Spinal cord (tissue), 10 donors: ENCODE data around the gene DTD2. TPM values are rescaled to one million over a fixed set of nuclear protein-coding genes. Genes with fewer than 3 reads are reported as not detected.

Experiments used
- DNase-seq, 6 donors: peaks; one replicate each; pipeline versions ENCODE4 v3.0.0 to v3.0.0-alpha.2; 2013 to 2015; ENCODE audit warnings: low spot score in 6 of 6, low read depth in 4 of 6
- H3K27ac ChIP-seq: one replicate; pipeline ENCODE4 v1.5.1; 2013; ENCODE audit warnings: low read depth, low read length, control low read depth
- H3K27me3 ChIP-seq: one replicate; pipeline ENCODE4 v1.6.1; 2013; ENCODE audit warnings: low read length; ENCODE audit not compliant: control insufficient read depth, insufficient read depth
- H3K36me3 ChIP-seq: one replicate; pipeline ENCODE4 v1.6.1; 2013; ENCODE audit warnings: low read length; ENCODE audit not compliant: control insufficient read depth, insufficient read depth
- H3K4me1 ChIP-seq: one replicate; pipeline ENCODE4 v1.6.1; 2013; ENCODE audit warnings: low read length; ENCODE audit not compliant: control insufficient read depth, insufficient read depth
- H3K4me3 ChIP-seq: one replicate; pipeline ENCODE4 v1.5.1; 2013; ENCODE audit warnings: low read depth, low read length, control low read depth
- H3K9me3 ChIP-seq: one replicate; pipeline ENCODE4 v1.6.1; 2013; ENCODE audit warnings: low read length; ENCODE audit not compliant: control insufficient read depth, insufficient read depth
- WGBS: methylation state at CpG from one replicate; pipeline ENCODE4 v1.1.5; 2013; ENCODE audit warnings: missing lambda C conversion rate; ENCODE audit not compliant: insufficient coverage; 5-methylcytosine and 5-hydroxymethylcytosine counted together
- polyA plus RNA-seq, 2 donors: library from polyadenylated mRNA; unstranded; fragments of 120-200 nt; gene quantifications; one replicate each; pipeline ENCODE4 v1.2.1, GENCODE V29; 2013; ENCODE audit not compliant: insufficient read length in 2 of 2
- total RNA-seq, 2 donors: library from RNA; depleted of rRNA in 1 of 2; stranded (reverse); fragments of 120-200 nt in 1 of 2; fragments of >200 nt in 1 of 2; gene quantifications; one replicate each; pipeline versions ENCODE4 v1.2.3 to v1.2.4, GENCODE V29; 2013 to 2014
- donor health status: healthy.

Gene DTD2
- total and polyA plus RNA-seq, 4 donors: 26.0 to 62.5 (median 33.3) TPM

DNA sequence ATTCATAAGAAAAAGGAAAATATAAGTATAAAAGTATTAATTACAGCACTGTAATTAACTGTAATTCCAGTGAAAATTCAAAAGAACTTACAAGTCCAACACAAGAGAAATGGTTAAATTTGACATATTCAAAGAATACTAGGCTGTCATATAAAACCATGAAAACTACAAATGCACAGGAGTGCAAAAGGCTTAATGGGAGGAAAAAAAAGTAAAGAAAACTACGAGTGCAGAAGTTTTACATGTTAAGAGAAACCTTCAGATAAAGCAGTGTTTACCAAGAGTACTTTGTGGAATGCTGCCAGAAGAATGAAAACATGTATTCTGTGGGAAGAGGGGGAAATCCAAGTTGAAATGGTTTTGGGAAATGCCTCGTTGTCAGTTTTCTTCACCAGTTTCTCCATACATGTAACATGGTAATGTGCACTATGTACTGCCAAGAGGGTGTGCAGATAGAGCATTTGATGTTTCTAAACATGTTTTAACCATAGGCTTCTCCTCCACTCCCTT lies 46.0 kb downstream of the DTD2 start:
- no peaks in the 10 kb centered on the region for H3K4me1 ChIP-seq
- H3K27me3 ChIP-seq: no peaks in the 10 kb centered on the region
- H3K27ac ChIP-seq: no peak overlapping the region
- H3K9me3 ChIP-seq: no peaks in the 10 kb centered on the region
- 14% methylated on average over 1 of the region's 2 CpGs for WGBS
- peak in 1 of 6 donors; percentile 35 for DNase-seq
- H3K36me3 ChIP-seq: no peaks in the 10 kb centered on the region
- no peak overlapping the region for H3K4me3 ChIP-seq

DNA sequence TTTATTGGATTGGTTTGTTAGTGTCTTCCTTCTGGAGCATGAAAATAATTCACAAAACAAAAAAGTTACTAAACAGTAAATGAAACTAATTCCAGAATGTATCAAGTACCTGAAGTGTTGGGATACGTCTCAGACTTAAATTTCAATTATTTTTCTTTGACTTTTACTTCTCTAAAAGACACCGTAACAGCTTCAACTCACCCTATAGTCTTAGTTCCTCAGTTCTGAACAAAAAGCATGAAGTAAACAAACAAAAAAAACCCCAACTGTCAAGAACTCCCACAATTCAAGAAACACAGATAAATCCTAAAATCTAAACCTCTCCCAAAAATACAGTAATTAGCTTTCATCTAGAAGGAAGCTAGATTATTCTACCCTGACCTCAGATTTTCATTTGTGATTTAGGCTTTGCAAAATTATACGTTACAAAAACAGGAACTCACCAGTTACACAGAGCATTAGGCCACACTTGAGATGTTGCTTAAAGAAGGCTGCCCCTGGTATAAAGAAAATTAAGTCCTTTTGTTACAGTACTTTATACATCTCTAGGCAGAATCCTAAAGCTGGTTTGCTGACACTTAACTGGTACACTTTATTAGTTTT lies 47.2 kb downstream of the DTD2 start:
- no peaks in the 10 kb centered on the region for H3K27me3 ChIP-seq
- H3K27ac ChIP-seq: no peak overlapping the region
- DNase-seq: no peak
- no peaks in the 10 kb centered on the region for H3K4me1 ChIP-seq
- H3K9me3 ChIP-seq: no peaks in the 10 kb centered on the region
- no peaks in the 10 kb centered on the region for H3K36me3 ChIP-seq
- no peak overlapping the region for H3K4me3 ChIP-seq
- 83% methylated on average over 1 of the region's 3 CpGs for WGBS

DNA sequence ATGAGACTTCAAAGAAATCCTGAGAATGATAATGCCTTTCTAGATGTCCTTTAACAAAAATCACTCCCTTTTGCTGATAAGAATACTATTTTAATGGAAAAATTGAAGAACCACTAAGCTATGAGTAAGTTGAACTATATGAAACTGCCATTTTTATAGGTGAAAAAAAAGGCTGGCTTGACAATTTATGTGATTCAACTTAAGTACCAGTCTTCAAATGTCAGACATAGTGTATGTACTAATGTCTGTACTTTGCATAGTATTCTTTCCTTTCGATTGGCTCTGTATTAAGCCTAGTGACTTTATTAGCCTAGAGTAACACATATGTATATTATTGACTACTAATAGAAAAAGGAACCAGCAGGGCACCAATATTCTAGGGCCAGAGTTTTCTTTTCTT lies 48.9 kb downstream of the DTD2 start:
- H3K36me3 ChIP-seq: no peaks in the 10 kb centered on the region
- no CpG with 5 or more reads among the region's 1 CpG for WGBS
- no peaks in the 10 kb centered on the region for H3K9me3 ChIP-seq
- H3K4me1 ChIP-seq: no peaks in the 10 kb centered on the region
- H3K27ac ChIP-seq: no peak overlapping the region
- no peak overlapping the region for H3K4me3 ChIP-seq
- no peak for DNase-seq
- no peaks in the 10 kb centered on the region for H3K27me3 ChIP-seq

DNA sequence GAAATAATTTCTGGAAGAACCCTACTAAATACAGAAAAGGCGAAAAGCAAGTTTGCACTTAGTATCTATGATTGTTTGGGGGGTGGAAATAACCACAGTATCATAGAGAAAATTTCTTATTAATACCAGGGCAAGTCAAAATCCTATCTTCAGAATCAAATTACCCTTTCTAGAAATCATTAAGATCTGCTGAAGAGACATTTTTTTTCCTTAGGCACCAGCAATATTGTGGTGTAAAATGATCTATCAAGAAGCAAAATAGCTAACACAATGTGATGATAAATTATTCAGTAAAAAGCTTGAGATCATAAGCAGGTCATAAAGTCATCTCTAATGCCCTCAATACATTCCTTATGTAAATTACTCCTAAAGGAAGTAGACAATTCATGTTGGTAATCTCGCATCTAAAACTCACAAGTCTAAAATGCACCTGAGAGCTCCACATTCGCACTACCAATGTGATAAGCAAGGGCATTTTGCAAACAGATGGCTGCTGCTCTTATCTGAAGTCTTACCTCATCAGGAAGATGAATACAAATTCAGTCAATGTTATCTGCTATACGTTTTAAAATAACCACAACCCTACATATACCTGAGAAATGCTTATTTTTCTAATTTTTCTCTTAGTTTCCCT lies 51.6 kb downstream of the DTD2 start:
- 90% methylated on average over 2 of the region's 4 CpGs for WGBS
- peak in 1 of 6 donors; percentile 62 for DNase-seq
- no peaks in the 10 kb centered on the region for H3K36me3 ChIP-seq

DNA sequence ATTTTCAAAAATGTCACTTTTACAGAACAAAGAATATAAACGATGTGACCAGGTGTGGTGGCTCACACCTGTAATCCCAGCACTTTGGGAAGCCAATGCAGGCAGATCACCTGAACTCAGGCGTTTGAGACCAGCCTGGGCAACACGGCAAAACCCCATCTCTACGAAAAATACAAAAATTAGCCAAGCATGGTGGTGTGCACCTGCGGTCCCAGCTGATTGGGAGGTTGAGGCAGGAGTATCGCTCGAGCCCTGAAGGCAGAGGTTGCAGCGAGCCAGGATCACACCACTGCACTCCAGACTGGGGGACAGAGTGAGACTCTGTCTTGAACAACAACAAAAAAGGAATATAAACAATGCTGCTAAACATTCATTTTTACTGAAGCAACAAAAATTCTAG lies 52.2 kb downstream of the DTD2 start:
- H3K9me3 ChIP-seq: no peaks in the 10 kb centered on the region
- H3K4me1 ChIP-seq: no peaks in the 10 kb centered on the region
- no peak overlapping the region for H3K4me3 ChIP-seq
- no peaks in the 10 kb centered on the region for H3K27me3 ChIP-seq
- H3K36me3 ChIP-seq: no peaks in the 10 kb centered on the region
- H3K27ac ChIP-seq: no peak overlapping the region
- DNase-seq: no peak
- 86% methylated on average over 4 of the region's 8 CpGs for WGBS

More for the DNA sequence above, 51.6 kb downstream of the DTD2 start:
- Histone ChIP-seq H3K4me3 (no peak overlapping the region), H3K27ac (no peak overlapping the region), H3K27me3 (no peaks in the 10 kb centered on the region), H3K9me3 (no peaks in the 10 kb centered on the region), H3K4me1 (no peaks in the 10 kb centered on the region)

DNA sequence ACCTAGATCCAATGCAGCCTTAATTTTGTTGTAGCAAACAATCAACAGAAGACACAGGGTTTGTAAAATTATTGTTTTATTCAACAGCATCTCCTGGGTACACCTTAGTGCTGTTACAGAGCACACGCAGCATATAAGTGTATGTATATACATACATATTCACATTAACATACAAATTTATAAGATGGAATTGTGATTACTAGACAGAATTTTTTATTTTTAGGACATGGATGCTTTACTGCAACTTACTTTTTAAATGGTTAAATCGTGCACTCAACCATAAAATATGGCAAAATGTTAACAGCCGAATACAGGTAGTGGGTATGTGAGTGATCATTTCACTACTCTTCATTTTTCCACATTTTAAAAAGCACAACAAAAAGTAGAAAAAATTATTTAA lies 53.6 kb downstream of the DTD2 start:
- no CpG with 5 or more reads among the region's 3 CpGs for WGBS
- H3K4me3 ChIP-seq: no peak overlapping the region
- no peak overlapping the region for H3K27ac ChIP-seq
- no peak for DNase-seq
- H3K27me3 ChIP-seq: no peaks in the 10 kb centered on the region
- H3K36me3 ChIP-seq: peaks cover 2% of the 10 kb centered on the region
- H3K4me1 ChIP-seq: no peaks in the 10 kb centered on the region
- H3K9me3 ChIP-seq: no peaks in the 10 kb centered on the region

DNA sequence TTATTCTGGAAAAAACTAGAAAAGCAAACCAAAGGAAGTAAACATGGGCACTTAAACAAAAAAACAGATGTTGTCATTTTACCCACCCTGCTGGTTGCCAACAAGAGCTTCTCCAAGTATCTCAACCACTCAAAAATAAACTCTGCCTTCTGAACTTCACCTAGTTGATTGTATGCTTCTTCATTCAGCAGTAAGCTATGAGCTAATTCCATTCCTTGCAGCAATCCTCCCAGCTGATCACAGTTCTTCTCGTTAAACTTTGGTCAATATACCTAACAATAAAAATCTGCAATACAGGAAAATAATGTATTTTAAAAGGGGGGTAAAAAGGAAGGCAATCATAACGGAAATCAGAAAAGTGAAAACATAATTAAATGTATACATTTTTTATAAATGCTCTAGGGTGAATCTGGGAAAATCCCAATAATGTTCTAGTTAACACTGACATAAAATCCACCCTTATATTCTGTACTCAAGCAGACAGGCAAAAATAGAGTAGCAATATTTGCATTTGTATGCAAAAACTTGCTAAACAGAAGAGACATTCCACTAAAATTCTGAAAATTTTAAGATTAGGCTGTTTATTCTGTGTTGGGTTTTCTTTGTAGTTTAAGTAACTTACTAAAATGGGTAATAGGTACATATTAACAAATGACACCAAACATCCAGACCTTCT lies 54.4 kb downstream of the DTD2 start:
- no peaks in the 10 kb centered on the region for H3K27me3 ChIP-seq
- no peaks in the 10 kb centered on the region for H3K4me1 ChIP-seq
- no peak for DNase-seq
- no peak overlapping the region for H3K27ac ChIP-seq
- no peaks in the 10 kb centered on the region for H3K9me3 ChIP-seq
- no peak overlapping the region for H3K4me3 ChIP-seq
- no CpG with 5 or more reads among the region's 2 CpGs for WGBS
- peaks cover 2% of the 10 kb centered on the region for H3K36me3 ChIP-seq

DNA sequence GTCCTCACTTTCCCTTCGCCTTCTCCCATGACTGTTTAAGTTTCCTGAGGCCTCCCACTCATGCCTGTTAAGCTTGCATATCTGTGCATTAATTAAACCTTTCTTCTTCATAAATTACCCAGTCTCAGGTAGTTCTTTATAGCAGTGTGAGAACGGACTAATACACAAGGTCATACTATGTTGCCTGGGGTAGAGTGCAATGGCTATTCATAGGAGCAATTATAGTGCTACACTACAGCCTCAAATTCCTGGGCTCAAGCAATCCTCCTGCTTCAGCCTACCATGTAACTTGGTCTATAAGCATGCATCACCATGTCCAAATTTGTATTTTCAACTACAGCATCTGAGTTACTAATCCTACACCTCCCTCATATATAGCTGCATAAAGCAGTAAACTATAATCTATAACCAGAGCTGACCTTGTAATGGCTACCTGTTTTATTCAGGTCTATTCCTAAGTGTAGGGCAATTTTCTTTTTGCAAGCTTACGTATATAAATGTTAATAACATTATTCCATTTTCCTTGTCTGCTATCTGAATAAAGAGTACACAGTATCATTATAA lies 55.9 kb downstream of the DTD2 start:
- Histone ChIP-seq H3K4me1 (no peaks in the 10 kb centered on the region), H3K9me3 (no peaks in the 10 kb centered on the region), H3K4me3 (no peak overlapping the region), H3K36me3 (peaks cover 7% of the 10 kb centered on the region), H3K27me3 (no peaks in the 10 kb centered on the region), H3K27ac (no peak overlapping the region)
- 100% methylated on average over 1 of the region's 3 CpGs for WGBS
- no peak for DNase-seq

DNA sequence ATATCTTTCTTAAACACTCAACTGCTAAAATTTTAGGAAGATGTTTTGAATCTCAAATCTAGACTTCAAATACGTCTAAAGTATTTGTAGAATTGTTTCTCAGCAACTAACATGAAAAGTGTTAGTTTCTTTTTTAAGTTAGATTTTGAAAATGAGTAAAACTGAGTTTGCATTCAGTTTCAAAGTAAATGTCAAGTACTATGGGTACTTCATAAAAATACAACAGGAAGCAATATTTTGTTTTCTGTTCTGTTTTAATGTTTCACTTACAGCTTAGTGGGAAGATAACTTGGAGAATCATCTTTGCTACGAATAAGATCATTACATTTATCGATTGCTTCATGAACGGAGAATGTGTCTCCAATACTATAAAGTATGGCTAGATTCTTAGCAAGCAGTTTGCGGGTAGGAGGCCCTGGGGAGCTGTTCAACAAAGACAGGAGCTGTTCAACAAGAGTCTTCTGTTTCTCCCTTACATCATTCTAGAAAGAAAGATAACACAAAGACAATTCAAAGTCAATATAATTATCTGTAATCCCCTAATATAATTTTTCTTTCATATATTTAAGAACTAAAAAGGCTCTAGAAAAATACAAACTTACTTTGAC lies 57.2 kb downstream of the DTD2 start:
- peak in 1 of 6 donors; percentile 12 for DNase-seq
- H3K27me3 ChIP-seq: no peaks in the 10 kb centered on the region
- no peaks in the 10 kb centered on the region for H3K9me3 ChIP-seq
- peaks cover 11% of the 10 kb centered on the region for H3K36me3 ChIP-seq
- H3K4me3 ChIP-seq: no peak overlapping the region
- WGBS: 83% methylated on average over 4 of the region's 5 CpGs
- H3K4me1 ChIP-seq: no peaks in the 10 kb centered on the region
- H3K27ac ChIP-seq: no peak overlapping the region
